SU-DHL-6 (cell line): ENCODE measurements around the gene NAPA.

ENCODE experiments used
- H2AFZ ChIP-seq: fragments of 200-600 bp; sonication (generic); 2 replicates; pipeline ENCODE4 v1.6.1; 2014; ENCODE audit warnings: low read depth, mild to moderate bottlenecking, moderate library complexity, mixed read lengths, antibody characterized with exemption, low read length; ENCODE audit not compliant: severe bottlenecking
- H3F3A ChIP-seq: fragments of 200-600 bp; shearing (Covaris generic); 2 replicates; pipeline ENCODE4 v1.6.0; 2016; ENCODE audit warnings: antibody characterized with exemption, mild to moderate bottlenecking; ENCODE audit not compliant: insufficient read depth
- H3K27ac ChIP-seq: fragments of 200-600 bp; sonication (generic); 2 replicates; pipeline ENCODE4 v1.5.1; 2016; ENCODE audit warnings: low read depth, mild to moderate bottlenecking, low read length, moderate library complexity, mixed read lengths
- H3K27me3 ChIP-seq: fragments of 200-600 bp; sonication (generic), shearing (Covaris generic); 2 replicates; pipeline ENCODE4 v1.6.0; 2014; ENCODE audit warnings: mild to moderate bottlenecking, low read length
- H3K36me3 ChIP-seq: fragments of 200-600 bp; sonication (generic); 2 replicates; pipeline ENCODE4 v1.6.1; 2014; ENCODE audit warnings: mild to moderate bottlenecking, low read length, mixed read lengths
- H3K4me2 ChIP-seq: fragments of 300-600, 200-600 bp; shearing (Covaris generic), sonication (generic); 2 replicates; pipeline ENCODE4 v1.6.0; 2014; ENCODE audit warnings: low read length, low read depth, mild to moderate bottlenecking; ENCODE audit not compliant: poor library complexity, severe bottlenecking
- H3K4me3 ChIP-seq: fragments of 200-600 bp; sonication (generic); 2 replicates; pipeline ENCODE4 v1.5.1; 2014; ENCODE audit warnings: antibody characterized with exemption, low read length, mild to moderate bottlenecking, mixed read lengths; ENCODE audit not compliant: insufficient read depth, poor library complexity, severe bottlenecking
- H3K79me2 ChIP-seq: fragments of 200-600 bp; sonication (generic); 2 replicates; pipeline ENCODE4 v1.6.1; 2014; ENCODE audit warnings: mild to moderate bottlenecking, low read length, moderate library complexity; ENCODE audit not compliant: insufficient read depth
- H3K9ac ChIP-seq: fragments of 200-600 bp; sonication (generic); 2 replicates; pipeline ENCODE4 v1.7.0; 2014; ENCODE audit warnings: mild to moderate bottlenecking, low read length
- H3K9me2 ChIP-seq: fragments of 200-600 bp; sonication (generic); replicated peaks from 2 replicates; pipeline ENCODE4 v1.6.1; 2014; ENCODE audit warnings: low read length; ENCODE audit not compliant: insufficient read depth
- H3K9me3 ChIP-seq: fragments of 200-600 bp; sonication (generic); 2 replicates; pipeline ENCODE4 v1.6.1; 2014; ENCODE audit warnings: low read length, mixed read lengths; ENCODE audit not compliant: insufficient read depth
- H4K20me1 ChIP-seq: fragments of 200-600 bp; sonication (generic); 2 replicates; pipeline ENCODE4 v1.6.1; 2014; ENCODE audit warnings: low read depth, mild to moderate bottlenecking, antibody characterized with exemption, low read length, moderate library complexity, mixed read lengths
- CTCF ChIP-seq: fragments of 200-600 bp; sonication (generic); IDR thresholded peaks from one replicate; pipeline ENCODE4 v1.5.1; 2017; ENCODE audit warnings: antibody characterized with exemption, mild to moderate bottlenecking, low read length, moderate library complexity; ENCODE audit not compliant: insufficient read depth, poor library complexity, severe bottlenecking
- EZH2phosphoT487 ChIP-seq: fragments of 200-600 bp; sonication (generic), shearing (Covaris generic); conservative IDR thresholded peaks from 2 replicates; pipeline ENCODE4 v1.6.1; 2018; ENCODE audit warnings: mild to moderate bottlenecking, antibody characterized with exemption, low read length, moderate library complexity, mixed read lengths

NAPA gene

GRCh38 chr19:47507012-47507411 lies 7.9 kb downstream of the NAPA start:
- H3K79me2 ChIP-seq = peaks cover 50% of the 10 kb centered on the region; the same call in 1 of the 2 replicates
- no peaks in the 10 kb centered on the region for H4K20me1 ChIP-seq
- TF ChIP-seq EZH2phosphoT487 = no peak
- no peak for TF ChIP-seq CTCF
- no peaks in the 10 kb centered on the region for H3K36me3 ChIP-seq
- H3K9me2 ChIP-seq = no peaks in the 10 kb centered on the region
- H2AFZ ChIP-seq = no peak overlapping the region
- H3K9ac ChIP-seq = no peak overlapping the region
- H3K27me3 ChIP-seq = no peaks in the 10 kb centered on the region
- H3F3A ChIP-seq = no peaks in the 10 kb centered on the region
- H3K4me3 ChIP-seq = no peak overlapping the region
- H3K27ac ChIP-seq = no peak overlapping the region
- H3K9me3 ChIP-seq = no peaks in the 10 kb centered on the region
- H3K4me2 ChIP-seq = no peak overlapping the region

GRCh38 chr19:47506459-47506858 lies 8.4 kb downstream of the NAPA start:
- Histone ChIP-seq H2AFZ (no peak overlapping the region), H3K27ac (no peak overlapping the region), H3F3A (no peaks in the 10 kb centered on the region), H3K36me3 (no peaks in the 10 kb centered on the region), H3K9ac (no peak overlapping the region), H3K4me3 (no peak overlapping the region), H3K27me3 (no peaks in the 10 kb centered on the region), H3K9me3 (no peaks in the 10 kb centered on the region), H3K79me2 (peaks cover 45% of the 10 kb centered on the region; the same call in 1 of the 2 replicates), H3K9me2 (no peaks in the 10 kb centered on the region), H4K20me1 (no peaks in the 10 kb centered on the region), H3K4me2 (no peak overlapping the region)
- TF ChIP-seq EZH2phosphoT487 (no peak), CTCF (no peak)

- Histone ChIP-seq H3K79me2 (peaks cover 36% of the 10 kb centered on the region; the same call in 1 of the 2 replicates), H2AFZ (no peak overlapping the region), H3K27me3 (no peaks in the 10 kb centered on the region), H3K4me3 (no peak overlapping the region), H3K27ac (no peak overlapping the region), H3K9me3 (no peaks in the 10 kb centered on the region), H3K9ac (no peak overlapping the region), H3K36me3 (no peaks in the 10 kb centered on the region), H3F3A (no peaks in the 10 kb centered on the region), H3K9me2 (no peaks in the 10 kb centered on the region), H3K4me2 (no peak overlapping the region), H4K20me1 (no peaks in the 10 kb centered on the region)
- no peak for TF ChIP-seq EZH2phosphoT487
- no peak for TF ChIP-seq CTCF
These were observed 9.4 kb downstream of the NAPA start for GRCh38 chr19:47505506-47505905.

GRCh38 chr19:47503826-47504150 lies 11.1 kb downstream of the NAPA start:
- Histone ChIP-seq H3K27ac (no peak overlapping the region), H3K79me2 (peaks cover 22% of the 10 kb centered on the region; the same call in 1 of the 2 replicates), H3K4me3 (no peak overlapping the region), H3K36me3 (no peaks in the 10 kb centered on the region), H3K27me3 (no peaks in the 10 kb centered on the region), H3K9me3 (no peaks in the 10 kb centered on the region), H3F3A (no peaks in the 10 kb centered on the region), H3K4me2 (no peak overlapping the region), H3K9ac (no peak overlapping the region), H3K9me2 (no peaks in the 10 kb centered on the region), H4K20me1 (no peaks in the 10 kb centered on the region), H2AFZ (no peak overlapping the region)
- TF ChIP-seq EZH2phosphoT487 = no peak
